IPS DF 19.7 (cell line): ENCODE measurements around the gene H2BK1.
A peak's percentile ranks its signal among the peaks of the same experiment; 100 is the strongest.

Source experiments
- DNase-seq: peaks from one replicate; pipeline ENCODE4 v3.0.0-alpha.2; 2013; ENCODE audit warnings: low read depth, low spot score

Gene H2BK1

DNA sequence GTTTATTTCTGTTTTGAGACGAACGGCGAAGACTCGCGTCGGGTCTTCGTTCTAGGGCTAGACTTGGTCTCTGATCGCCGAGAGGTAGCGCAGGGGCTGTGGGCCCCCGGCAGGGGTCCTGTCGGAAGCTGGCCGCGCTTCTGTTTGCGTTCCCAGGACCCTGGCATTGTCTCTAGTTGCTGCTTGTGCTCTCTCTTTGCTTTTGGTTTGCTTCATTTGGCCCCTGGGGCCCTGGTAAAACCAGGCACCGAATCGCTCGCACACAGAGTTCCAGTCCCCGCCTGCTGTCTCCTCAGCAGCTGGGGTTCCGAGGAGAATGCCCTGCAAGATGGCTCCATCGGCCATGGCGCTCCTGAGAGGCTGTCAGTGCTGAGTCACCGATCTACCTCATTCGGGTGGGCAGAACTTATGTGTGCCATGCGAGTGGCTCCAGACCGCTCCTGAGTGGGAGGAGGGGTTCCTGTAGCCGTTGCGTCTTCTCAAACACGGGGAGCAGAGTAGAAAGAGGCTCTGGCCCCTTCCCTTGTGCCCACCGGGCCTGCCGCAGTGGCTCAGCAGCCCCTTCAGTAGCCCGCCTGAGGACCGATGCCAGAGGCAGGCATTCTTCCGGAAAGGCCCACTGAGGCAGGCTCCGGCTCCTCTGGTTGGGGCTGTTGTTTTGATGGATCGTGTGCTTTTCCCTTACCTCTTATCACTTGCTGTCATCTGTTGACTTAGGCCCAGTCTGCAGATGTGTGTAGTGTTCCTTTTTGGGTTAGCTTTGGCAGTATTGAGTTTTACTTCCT lies 22.8 kb upstream of the H2BK1 start:
- no peak for DNase-seq

DNA sequence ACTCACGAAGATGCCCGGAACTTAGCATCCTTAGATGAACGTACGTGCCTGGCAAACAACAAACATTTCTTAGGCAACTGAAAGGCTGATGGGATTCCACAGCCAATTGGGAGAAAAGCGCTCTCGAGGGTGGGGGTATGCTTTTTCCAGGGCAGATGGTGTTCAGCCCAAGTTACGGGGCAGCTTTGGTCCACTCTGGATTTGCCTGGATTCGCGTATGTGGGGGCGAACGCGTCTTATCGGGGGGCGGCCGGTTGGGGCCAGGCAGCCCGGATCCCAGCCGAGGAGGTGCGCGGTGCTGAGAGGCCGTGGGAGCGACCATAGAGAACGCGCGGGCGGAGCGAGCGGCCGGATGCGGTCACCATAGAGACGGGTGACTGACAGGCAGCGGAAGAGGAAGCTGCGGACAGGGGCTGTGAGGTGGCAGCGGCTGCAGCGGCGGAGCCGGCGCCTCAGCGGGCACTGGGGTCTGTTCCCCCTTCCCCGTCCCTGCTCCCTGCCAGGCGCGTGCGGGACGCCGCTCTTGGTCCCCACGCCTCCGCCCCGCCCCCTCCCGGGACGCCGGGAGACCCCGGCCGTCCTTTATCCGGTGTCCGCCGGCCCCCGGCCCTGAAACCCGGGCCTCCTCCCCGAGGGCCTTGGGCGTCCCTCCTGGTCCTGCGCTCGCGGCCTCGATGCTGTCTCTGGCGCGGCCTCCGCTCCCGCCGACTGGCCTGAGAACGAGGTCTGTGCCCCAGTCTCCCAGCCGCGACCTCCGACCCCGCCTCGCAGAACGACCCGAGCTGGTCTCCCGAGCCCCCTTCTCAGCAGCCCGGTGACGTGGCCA lies 22.0 kb upstream of the H2BK1 start, which contains the start of gene CHPF2:
Gene CHPF2, plus strand, starts transcription at position 393 of the 826 bp plus-strand sequence. CDS start 1,529 bp downstream, outside the sequence.
- DNase-seq, result no peak

DNA sequence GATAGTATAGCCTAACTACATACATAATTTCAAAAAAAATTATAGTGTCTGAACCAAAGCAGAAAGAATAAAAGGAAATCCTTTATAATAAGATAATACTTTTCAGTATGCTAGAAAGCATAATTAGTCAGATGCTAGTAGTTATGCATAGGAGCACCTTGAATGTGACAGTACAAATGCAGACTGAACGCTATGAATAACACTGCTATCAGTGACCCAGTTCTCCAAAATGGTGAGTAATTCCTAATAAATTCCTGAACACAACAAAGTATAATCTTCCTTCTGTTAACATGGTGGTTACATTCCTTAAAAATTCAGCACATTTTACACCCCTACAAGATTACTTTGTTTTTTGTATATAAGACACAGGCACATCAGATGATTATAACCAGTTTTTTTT lies 20.8 kb upstream of the H2BK1 start:
- DNase-seq, result no peak

DNA sequence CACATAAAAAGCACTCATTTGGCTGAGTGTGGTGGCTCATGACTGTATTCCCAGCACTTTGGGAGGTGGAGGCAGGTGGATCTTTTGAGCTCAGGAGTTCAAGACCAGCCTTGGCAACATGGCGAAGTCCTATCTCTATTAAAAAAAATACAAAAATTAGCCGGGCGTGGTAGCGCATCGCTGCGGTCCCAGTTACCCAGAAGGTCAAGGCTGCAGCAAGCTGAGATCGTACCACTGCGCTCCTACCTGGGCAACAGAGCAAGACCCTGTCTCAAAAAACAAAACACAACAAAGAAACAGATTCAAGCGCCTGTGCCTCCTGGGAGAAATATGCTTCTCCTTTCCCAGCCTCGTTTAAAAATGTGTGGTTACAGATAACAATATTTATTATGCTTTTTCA lies 19.0 kb upstream of the H2BK1 start:
- no peak for DNase-seq

DNA sequence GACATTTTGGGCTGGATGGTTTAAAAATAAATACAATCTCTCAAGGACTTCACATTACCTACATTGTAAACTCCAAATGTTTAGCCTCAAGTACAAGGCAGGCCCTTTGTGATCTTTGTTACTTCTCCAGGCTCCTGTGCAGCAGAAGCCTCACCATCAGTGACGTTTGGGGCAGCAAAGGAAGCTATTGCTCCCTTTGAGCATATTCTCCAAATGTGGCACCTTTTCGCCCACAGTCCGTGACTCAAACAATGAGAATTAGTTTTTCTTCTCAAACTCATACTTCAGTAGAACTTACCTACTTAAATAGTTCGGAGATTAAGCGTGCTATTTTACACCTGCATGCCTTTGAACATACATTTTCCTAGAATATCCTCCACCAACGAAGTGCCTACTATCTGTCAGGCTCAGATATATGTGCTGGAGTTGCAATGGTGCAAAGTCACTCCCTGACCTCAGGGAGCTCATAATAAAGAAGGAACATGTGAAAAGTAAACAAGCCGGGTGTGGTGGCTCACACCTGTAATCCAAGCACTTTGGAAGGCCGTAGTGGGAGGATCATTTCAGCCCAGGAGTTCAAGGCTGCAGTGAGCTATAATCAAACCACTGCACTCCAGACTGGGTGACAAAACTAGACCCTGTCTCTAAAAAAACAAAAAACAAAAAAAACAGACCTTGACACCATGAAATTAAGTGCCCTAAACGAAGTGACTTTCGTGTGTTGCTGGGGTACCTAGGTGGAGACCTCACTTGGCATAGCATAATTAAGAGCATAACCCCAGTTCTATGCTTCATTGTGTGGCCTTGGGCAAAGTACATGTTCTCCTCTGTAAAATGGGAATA lies 18.0 kb upstream of the H2BK1 start:
- no peak for DNase-seq

DNA sequence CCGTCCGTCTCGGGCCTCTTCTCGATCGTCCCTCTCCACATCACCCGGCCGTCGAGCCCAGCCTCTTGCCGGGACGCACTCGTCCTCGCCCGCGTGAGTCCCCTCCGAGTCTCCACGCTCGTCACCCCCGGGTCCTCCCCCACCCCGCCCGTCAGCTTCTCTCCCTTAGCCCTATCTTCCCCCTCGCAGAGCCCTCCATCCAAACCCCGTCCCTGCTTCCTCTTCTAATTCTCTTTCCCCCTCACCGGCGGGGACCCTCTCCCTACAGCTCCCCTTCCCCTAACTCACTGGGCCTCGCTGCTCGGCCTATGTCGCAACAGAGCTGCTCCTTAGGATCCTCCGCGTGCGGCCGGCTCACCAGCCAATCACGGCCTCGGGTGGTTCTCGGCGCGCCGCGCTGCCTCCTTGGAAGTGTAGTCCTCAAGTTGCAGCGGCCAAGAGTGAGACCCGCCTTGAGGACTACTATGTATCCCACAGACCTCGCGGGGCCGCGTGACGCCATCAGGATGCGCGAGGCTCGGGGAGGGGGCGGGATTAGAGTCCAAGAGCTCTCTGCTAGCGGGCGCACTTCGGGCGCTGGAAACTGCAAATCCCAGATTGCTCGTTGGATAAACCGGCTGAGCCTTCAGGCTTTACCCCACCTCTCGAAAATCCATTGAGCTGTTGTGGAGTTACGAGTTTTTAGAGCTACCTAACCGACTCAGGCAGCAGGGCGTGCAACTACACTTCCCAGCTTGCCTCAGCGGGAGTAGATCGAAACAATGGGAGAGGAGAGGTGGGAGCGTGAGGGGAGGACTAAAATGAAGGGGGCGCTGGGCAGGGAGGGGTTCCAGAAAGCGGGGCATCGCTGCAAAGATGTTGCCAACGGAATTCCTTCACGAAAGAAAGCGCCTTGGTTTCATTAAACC lies 16.8 kb upstream of the H2BK1 start, which contains the start of gene ABCF2:
Gene ABCF2, minus strand, starts transcription at position 331 of the 908 bp plus-strand sequence. CDS start 747 bp downstream, outside the sequence.
- DNase-seq, result peak; percentile 95

DNA sequence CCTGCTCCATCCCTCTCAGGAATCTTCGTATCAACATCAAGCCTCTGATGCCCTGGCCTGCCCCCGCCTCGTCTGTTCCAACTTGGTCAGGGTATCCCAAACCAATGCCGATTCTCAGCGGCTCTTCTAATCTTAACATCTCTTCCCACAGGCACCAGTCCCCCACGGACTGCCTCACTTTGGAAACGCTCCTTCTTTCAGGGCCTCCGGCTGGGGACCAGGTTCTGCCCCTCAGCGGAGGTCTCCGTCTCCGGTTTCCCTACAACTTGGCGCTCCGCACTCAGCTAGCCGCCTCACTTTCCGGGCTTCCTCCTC lies 16.2 kb upstream of the H2BK1 start:
- no peak for DNase-seq

DNA sequence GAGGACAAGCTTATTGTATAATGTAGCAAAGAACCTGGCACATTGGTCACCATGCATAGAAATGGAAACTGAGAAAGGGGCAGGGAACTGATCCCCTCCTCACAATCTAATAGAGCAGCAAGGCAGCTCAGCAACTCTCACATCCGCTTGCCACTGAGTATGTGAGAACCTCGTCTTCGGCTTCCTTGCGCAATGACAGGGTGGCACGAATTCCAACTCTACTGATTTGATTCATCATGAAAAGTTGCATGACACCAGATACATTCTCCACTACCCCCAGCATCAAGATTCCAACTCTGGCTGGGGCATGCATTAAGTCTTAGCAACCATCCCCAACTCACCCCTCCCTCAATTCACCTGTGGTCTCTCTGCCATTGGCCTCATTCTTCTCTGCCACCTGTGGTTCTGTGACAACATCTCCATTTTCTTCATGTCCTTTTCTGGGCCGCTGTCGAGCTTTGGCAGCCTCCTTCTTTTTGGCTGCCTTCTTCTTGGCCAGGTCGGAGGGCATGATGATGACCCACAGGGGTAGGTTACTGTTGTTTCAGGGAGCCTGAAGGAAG lies 15.7 kb upstream of the H2BK1 start:
- no peak for DNase-seq

DNA sequence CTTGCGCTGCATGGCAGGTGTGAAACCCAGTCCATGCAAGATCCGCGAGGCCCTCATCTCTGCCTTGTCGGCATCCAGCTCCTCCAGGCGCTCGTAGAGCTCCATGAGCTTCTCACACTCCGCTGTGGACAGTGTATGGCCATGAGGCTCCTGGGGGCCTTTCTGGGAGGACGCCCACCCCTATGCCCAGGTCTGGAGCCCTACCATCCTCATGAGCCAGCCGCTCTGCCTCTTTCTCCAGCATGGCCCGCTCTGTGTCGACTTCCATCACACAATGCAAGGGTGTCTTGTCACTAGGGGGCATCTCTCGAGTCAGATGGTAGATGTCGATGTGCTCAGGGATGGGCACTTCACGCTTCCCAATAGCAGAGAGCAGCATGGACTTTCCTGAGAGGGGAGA lies 13.4 kb upstream of the H2BK1 start:
- no peak for DNase-seq

DNA sequence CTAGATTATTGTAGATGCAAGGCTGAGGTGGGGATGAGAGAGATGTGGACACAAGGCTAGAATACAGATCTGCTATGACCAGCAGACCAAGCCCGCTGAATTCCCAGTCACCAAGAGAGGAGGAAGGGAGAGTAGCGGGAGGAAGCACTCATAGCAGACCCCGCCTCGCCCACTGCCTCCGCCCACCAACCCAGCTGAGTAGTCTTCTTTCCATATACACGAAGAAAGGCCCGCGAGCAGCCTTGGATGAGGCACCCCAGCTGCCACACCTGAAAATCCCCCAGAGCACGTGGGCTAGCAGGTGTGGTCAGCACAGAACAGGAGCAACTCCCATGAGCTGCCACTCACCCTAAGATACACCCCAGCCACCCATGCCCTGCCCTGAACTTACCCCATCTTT lies 7.9 kb upstream of the H2BK1 start:
- DNase-seq, result no peak

DNA sequence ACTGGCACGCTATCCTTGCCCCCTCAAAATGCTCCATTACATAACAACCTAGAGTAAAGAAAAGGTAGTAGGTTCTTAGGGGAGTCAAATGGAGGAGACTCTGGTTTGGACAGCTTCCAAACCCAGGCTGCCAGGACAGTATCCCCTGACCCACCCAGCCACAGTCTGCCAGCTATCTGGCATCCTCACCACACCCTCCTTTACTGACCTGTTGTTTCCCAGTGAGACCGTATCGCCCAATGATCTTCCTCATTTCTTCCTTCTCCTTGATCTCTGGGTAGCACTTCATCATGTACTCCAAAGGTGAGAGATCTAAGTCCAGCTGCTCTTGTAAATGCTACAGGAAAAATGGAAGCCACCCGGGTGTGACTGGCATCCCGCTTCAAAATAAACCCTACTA lies 5.1 kb upstream of the H2BK1 start:
- DNase-seq, result no peak

DNA sequence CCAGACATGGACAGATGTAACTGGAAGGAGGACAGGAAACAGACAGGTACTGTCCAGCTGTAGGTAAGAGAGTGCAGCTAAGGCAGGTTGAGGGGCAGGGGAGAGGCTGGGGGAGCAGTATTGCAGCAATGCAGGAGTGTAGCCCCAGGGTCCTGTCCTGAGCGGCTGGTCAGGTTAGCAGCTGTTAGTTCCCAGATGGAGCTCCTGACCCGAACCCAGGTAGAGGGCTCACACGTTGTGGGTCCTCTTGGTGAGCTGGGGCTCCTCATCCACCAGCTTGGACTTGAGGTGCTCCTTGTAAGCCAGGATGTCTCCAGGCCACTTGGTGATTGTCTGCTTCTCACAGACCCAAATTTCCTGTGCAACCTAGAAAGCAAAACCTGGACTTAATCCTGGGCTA lies 3.5 kb upstream of the H2BK1 start:
- DNase-seq, result no peak

DNA sequence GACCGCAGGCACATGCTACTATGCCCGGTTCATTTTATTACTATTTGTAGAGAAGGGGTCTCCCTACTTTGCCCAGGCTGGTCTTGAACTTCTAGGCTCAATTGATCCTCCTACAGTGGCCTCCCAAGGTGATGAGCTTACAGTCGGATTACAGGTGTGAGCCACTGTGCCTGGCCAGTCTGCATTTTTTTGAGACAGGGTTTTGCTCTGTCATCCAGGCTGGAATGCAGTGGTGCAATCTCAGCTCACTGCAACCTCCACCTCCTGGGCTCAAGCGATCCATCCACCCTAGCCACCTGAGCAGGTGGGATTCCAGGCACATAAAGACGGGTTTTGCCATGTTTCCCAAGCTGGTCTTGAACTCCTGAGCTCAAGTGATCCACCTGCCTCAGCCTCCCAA lies 2.3 kb upstream of the H2BK1 start:
- DNase-seq, result no peak

DNA sequence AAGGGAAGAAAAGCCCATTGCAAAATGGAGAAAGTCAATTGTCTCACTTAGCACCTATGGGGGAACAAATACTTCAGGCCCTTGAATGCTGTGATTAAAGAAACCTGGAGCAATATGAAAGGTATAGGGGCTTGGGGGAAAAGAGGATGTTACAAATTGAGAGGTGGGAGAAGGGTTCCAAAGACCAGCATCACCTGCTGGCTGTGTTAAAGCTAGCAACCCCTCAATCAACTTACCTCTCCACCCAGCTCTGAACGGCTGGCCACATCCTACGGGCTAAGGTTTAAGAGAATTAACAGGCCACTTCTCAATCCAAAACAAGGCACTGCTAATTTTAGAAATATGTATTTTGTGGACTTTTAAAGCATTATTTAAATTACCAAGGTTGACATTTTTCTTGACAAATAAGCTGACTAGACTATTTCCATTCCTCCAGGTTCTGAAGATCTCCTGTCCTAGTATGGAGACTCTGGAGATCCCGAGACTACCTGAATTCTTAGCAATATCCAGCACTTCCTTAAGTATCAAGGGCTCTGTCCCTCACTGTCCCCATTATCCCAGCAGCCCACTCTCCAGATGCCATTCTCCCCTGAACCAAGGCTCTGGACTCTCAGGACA lies 976 bp upstream of the H2BK1 start:
- no peak for DNase-seq

DNA sequence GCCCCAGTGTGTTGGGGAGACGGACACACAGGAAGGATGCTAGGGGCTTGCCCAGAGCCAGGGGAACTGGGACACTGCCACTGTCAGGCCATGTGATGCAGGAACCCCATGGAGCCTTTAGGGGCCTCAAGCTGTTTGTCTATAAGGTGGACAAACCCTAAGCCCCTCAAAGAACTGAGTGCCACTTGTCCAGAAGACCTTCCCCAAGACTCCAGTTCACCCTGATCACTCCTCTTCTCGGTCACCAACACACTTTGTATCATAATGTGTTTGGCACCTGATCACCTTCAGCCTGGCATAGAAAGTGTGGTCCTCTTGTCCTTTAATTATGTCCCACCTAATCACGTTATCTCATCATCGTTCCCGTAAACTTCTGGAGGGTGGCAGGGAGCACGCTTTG lies 700 bp downstream of the H2BK1 start:
- DNase-seq, result no peak

DNA sequence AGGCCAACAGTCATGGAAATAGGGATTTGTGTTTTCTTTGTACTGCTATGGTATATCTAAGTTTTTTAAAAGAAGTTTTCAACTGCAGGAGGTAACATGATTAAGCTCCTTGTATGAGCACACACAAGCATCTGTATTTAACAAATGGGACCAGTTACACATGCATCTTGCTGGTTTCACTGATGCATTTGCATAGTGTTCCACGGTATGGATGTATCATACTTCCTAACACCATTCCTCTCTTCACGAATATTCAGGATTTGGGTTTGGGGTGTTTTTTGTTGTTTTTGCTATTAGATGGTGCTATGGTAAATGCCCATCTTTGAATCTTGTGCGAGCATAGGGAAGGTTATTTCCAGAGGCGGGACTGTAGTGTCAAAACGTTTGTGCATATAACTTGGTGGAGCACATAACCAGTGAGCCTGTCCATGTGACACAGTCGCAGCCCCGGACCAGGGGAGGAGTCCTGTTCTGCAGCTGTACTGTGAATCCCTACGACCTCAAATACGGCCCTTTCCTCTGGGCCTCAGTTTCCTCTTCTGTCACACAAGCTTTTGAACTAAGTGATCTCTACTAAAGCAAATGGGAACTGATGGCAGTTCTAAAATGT lies 1.9 kb downstream of the H2BK1 start:
- no peak for DNase-seq

DNA sequence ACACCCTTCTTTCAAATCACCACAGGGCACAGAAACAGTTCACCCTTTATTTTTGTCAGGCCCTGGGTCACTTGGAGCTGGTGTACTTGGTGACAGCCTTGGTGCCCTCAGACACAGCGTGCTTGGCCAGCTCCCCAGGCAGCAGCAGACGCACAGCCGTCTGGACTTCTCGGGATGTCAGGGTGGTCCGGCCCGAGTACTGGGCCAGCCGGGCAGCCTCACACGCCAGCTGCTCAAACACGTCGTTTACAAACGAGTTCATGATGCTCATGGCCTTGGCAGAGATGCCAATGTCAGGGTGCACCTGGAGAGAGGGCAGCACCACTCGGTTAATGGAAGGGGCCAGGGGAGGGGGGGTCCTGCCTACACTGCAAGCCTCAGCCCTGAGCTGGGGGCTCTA lies 2.5 kb downstream of the H2BK1 start:
- DNase-seq, result no peak

DNA sequence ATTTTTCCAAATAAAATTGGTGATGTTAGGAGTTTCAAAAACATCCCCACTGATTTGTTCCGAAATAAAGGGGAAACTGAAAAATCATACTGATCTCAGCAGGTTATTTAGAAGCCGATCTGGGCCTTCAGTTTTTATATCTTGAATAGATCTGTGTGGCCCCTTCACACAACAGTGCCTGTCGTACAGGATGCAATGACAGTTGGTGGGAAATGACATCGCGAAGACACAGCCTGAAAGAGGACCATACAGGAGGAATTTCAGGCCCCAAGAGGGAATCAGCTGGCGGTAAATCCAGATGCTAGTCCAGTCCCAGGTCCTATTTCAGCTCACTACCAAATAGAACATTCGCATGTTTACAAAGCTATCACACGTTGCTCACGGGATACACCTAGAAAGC lies 3.0 kb downstream of the H2BK1 start:
- DNase-seq, result no peak

DNA sequence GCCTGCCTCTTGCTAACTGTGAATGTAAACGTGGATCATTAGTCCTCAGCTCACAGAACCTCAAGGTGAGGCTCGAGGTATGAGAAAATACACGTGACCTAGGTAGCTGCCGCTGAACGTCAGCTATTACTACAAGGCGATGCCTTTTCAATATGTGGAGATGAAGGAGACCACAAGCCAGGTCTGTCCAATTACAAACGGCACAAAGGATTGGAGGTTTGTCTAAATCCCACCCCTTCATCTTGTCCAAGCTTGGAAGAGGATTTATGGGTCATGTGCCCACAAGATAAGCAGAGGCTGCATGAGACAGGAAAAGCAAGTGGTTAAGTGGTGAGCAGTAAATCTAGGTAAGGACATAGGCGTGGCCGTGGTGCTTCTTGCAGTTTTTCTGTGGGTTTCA lies 3.4 kb downstream of the H2BK1 start:
- DNase-seq, result no peak

DNA sequence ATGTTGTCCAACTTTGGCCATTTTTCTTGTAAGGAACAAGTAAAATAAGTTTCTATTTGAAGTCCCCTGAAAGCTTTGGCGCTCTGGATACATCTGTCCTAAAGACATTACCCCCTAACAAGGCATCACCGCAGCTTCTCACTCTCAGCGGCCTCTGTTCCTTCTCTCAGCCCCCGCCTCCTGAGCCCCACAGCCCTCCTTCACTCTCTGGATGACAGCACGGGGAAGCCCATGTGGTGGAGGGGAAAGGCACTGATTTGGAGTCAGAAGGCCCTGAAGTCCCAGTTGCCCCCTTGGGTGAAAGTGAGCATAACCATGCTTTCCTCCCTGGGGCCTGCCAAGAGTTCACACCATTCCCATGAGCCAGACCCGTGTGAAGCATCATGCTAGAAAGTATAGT lies 4.6 kb downstream of the H2BK1 start:
- no peak for DNase-seq
